Endothelial cell of umbilical vein (primary cell): ENCODE measurements around the gene NGEF. TPM values are rescaled to one million over a fixed set of nuclear protein-coding genes. Genes with fewer than 3 reads are reported as not detected.

Experiments
- BruUV-seq: library from RNA; stranded (reverse); fragments of 400-500 nt; replicated peaks from 2 replicates; lab custom pipeline; 2021; lab: Mats Ljungman, UMichigan
- CTCF ChIA-PET: fragments of 300-600, 350-600 bp; sonication (Branson Sonifier 250); formaldehyde crosslinking; loops from one replicate; lab custom pipeline; 2021; ENCODE audit warnings: antibody characterized with exemption, inconsistent platforms; lab: Charles Lee
- POLR2A ChIA-PET: fragments of 300-600, 350-600 bp; sonication (Branson Sonifier 250); formaldehyde crosslinking; loops from one replicate; lab custom pipeline; 2021; ENCODE audit warnings: antibody characterized with exemption, inconsistent platforms; lab: Charles Lee
- DNase-seq: peaks from one replicate; pipeline ENCODE4 v3.0.0-alpha.2; 2011; ENCODE audit warnings: low read depth, low spot score
- FAIRE-seq: peaks from 2 replicates; lab custom pipeline; 2011; peaks lifted over from hg19 to GRCh38; lab: Jason Lieb, UNC
- H2AFZ ChIP-seq: 2 replicates; pipeline ENCODE4 v1.6.0; 2012; ENCODE audit warnings: low read depth, low read length, control low read depth, inconsistent platforms
- H3K27ac ChIP-seq: 2 replicates; pipeline ENCODE4 v1.5.1; 2011; ENCODE audit warnings: low read depth, mild to moderate bottlenecking, control low read depth, low read length, moderate library complexity; ENCODE audit not compliant: insufficient read depth
- H3K27me3 ChIP-seq, 2 experiments: 2 replicates each; pipeline versions ENCODE4 v1.6.0 to v1.6.1; 2011; ENCODE audit warnings: low read length in 2 of 2, mixed read lengths in 1 of 2; ENCODE audit not compliant: control insufficient read depth in 2 of 2, insufficient read depth in 2 of 2
- H3K36me3 ChIP-seq, 2 experiments: 2 replicates in 1 of 2; 3 replicates in 1 of 2; pipeline ENCODE4 v1.5.1; 2011; ENCODE audit warnings: low read length in 2 of 2, mild to moderate bottlenecking in 1 of 2, moderate library complexity in 1 of 2; ENCODE audit not compliant: control insufficient read depth in 2 of 2, insufficient read depth in 2 of 2; ENCODE audit errors: extremely low read depth in 1 of 2
- H3K4me1 ChIP-seq: 3 replicates; pipeline ENCODE4 v1.5.1; 2011; ENCODE audit warnings: mild to moderate bottlenecking, low read length; ENCODE audit not compliant: control insufficient read depth, insufficient read depth; ENCODE audit errors: extremely low read depth
- H3K4me2 ChIP-seq: 2 replicates; pipeline ENCODE4 v1.6.1; 2011; ENCODE audit warnings: low read length, control low read depth, mixed read lengths; ENCODE audit not compliant: insufficient read depth
- H3K4me3 ChIP-seq, 3 experiments: fragments of 200-600 bp in 1 of 3; sonication (generic), shearing (Covaris generic) in 1 of 3; replicated peaks in 1 of 3; 2 replicates each; pipeline ENCODE4 v1.5.1; 2011 to 2016; ENCODE audit warnings: control low read depth in 3 of 3, low read length in 3 of 3, mild to moderate bottlenecking in 2 of 3, inconsistent platforms in 1 of 3, low read depth in 1 of 3, moderate library complexity in 1 of 3; ENCODE audit not compliant: insufficient read depth in 1 of 3
- H3K79me2 ChIP-seq: 2 replicates; pipeline ENCODE4 v1.6.0; 2012; ENCODE audit warnings: low read length, inconsistent platforms; ENCODE audit not compliant: control insufficient read depth, insufficient read depth
- H3K9ac ChIP-seq: replicated peaks from 2 replicates; pipeline ENCODE3; 2011; ENCODE audit warnings: low read length, control low read depth; ENCODE audit not compliant: insufficient read depth; ENCODE audit errors: extremely low read depth
- H3K9me1 ChIP-seq: replicated peaks from 3 replicates; pipeline ENCODE4 v1.6.0; 2011; ENCODE audit warnings: mild to moderate bottlenecking, low read length; ENCODE audit not compliant: control insufficient read depth, insufficient read depth; ENCODE audit errors: extremely low read depth
- H3K9me3 ChIP-seq: replicated peaks from 2 replicates; pipeline ENCODE4 v1.5.1; 2012; ENCODE audit warnings: low read length, inconsistent platforms; ENCODE audit not compliant: control insufficient read depth, insufficient read depth
- H4K20me1 ChIP-seq: replicated peaks from 2 replicates; pipeline ENCODE3; 2011; ENCODE audit warnings: mild to moderate bottlenecking, low read length; ENCODE audit not compliant: control insufficient read depth, insufficient read depth; ENCODE audit errors: extremely low read depth
- EZH2 ChIP-seq: IDR thresholded peaks from 2 replicates; pipeline ENCODE4 v1.6.1; 2012; ENCODE audit warnings: borderline replicate concordance, low read depth, mild to moderate bottlenecking, moderate library complexity, low read length, inconsistent platforms; ENCODE audit not compliant: severe bottlenecking
- FOS ChIP-seq: IDR thresholded peaks from 2 replicates; pipeline ENCODE4 v1.6.1; 2011; ENCODE audit warnings: mild to moderate bottlenecking, low read length, moderate library complexity, borderline replicate concordance; ENCODE audit not compliant: insufficient read depth
- GATA2 ChIP-seq: IDR thresholded peaks from 2 replicates; pipeline ENCODE4 v1.7.0; 2011; ENCODE audit warnings: low read depth, mild to moderate bottlenecking, moderate library complexity, mixed read lengths, low read length; ENCODE audit not compliant: insufficient read length, insufficient read depth
- JUN ChIP-seq: IDR thresholded peaks from 2 replicates; pipeline ENCODE4 v1.6.1; 2011; ENCODE audit warnings: borderline replicate concordance, low read depth; ENCODE audit not compliant: insufficient read length, insufficient read depth
- MYC ChIP-seq: IDR thresholded peaks from one replicate; pipeline ENCODE4 v1.6.1; 2011; ENCODE audit warnings: mild to moderate bottlenecking, low read depth, low read length
- POLR2A ChIP-seq: IDR thresholded peaks from 2 replicates; pipeline ENCODE4 v1.6.1; 2012; ENCODE audit warnings: low read depth, mild to moderate bottlenecking, control low read depth, low read length
- POLR2AphosphoS5 ChIP-seq: IDR thresholded peaks from 2 replicates; pipeline ENCODE4 v1.6.1; 2012; ENCODE audit warnings: low read depth, mild to moderate bottlenecking, control low read depth, low read length, moderate library complexity; ENCODE audit not compliant: insufficient read depth
- dilution Hi-C: fragments of 300-500 bp; cut with MboI; formaldehyde crosslinking; loops from one replicate; pipeline ENCODE4 v1.15.0; 2019; ENCODE audit warnings: low sequenced_read_pairs; ENCODE audit not compliant: extremely low pct_ligation_motif_present
- intact Hi-C: fragments of 100-400 bp; cut with micrococcal nuclease; formaldehyde crosslinking; loops from one replicate; pipeline ENCODE4 v1.10.0; 2022
- polyA plus RNA-seq, 4 experiments: library from polyadenylated mRNA; depleted of rRNA in 3 of 4; stranded (reverse) in 3 of 4; unstranded in 1 of 4; fragments of >200 nt; gene quantifications; 2 replicates each; pipeline versions ENCODE4 v1.2.1 to v1.2.3, GENCODE V29; 2011 to 2012; ENCODE audit warnings: missing spikeins in 1 of 4
- total RNA-seq: library from RNA; stranded (reverse); gene quantifications from 2 replicates; pipeline ENCODE4 v1.2.3, GENCODE V29; 2021
- TF ChIP-seq, protein P1 (sequence below): IDR thresholded peaks from 2 replicates; pipeline ENCODE4 v1.6.1; 2011; ENCODE audit not compliant: insufficient read depth, insufficient read length
- TF ChIP-seq, protein P2 (sequence below), 2 donors: IDR thresholded peaks; 1 replicate in 1 of 2; 2 replicates in 1 of 2; pipeline ENCODE4 v1.5.1; 2011; ENCODE audit warnings: low read length in 2 of 2, mild to moderate bottlenecking in 2 of 2, moderate library complexity in 2 of 2, control low read depth in 1 of 2, inconsistent platforms in 1 of 2, low read depth in 1 of 2; ENCODE audit not compliant: insufficient read depth in 1 of 2; ENCODE audit errors: extremely low read depth in 1 of 2

NGEF gene
- total and polyA plus RNA-seq, 2 donors (not counting 3 experiments of a cell fraction or from before 2014, with no cell fraction given), result 0.22 to 0.41 TPM

GRCh38 chr2:232979871-232980461 lies 33.1 kb downstream of the NGEF start:
- Histone ChIP-seq H3K4me2 (no peak overlapping the region), H3K27me3 (peaks cover 0 to 2% of the 10 kb centered on the region in 2 experiments), H4K20me1 (no peaks in the 10 kb centered on the region), H3K9ac (no peak overlapping the region), H3K4me3 (no peak overlapping the region), H3K9me1 (no peaks in the 10 kb centered on the region), H3K9me3 (no peaks in the 10 kb centered on the region), H3K79me2 (no peaks in the 10 kb centered on the region), H3K27ac (no peak overlapping the region), H3K4me1 (no peaks in the 10 kb centered on the region), H2AFZ (no peak overlapping the region), H3K36me3 (no peaks in the 10 kb centered on the region)
- ChIA-PET CTCF (interaction anchor here (0.6 to 2.5 kb wide), 7 partner anchors 10 to 746 kb away, joined by 3 to 12 read pairs (median 3); no protein-coding TSS in a partner anchor), POLR2A (no interaction called here)
- TF ChIP-seq, protein P1, sequence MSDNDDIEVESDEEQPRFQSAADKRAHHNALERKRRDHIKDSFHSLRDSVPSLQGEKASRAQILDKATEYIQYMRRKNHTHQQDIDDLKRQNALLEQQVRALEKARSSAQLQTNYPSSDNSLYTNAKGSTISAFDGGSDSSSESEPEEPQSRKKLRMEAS, result no peak
- no peak for TF ChIP-seq MYC
- TF ChIP-seq EZH2, result no peak
- TF ChIP-seq, protein P2, sequence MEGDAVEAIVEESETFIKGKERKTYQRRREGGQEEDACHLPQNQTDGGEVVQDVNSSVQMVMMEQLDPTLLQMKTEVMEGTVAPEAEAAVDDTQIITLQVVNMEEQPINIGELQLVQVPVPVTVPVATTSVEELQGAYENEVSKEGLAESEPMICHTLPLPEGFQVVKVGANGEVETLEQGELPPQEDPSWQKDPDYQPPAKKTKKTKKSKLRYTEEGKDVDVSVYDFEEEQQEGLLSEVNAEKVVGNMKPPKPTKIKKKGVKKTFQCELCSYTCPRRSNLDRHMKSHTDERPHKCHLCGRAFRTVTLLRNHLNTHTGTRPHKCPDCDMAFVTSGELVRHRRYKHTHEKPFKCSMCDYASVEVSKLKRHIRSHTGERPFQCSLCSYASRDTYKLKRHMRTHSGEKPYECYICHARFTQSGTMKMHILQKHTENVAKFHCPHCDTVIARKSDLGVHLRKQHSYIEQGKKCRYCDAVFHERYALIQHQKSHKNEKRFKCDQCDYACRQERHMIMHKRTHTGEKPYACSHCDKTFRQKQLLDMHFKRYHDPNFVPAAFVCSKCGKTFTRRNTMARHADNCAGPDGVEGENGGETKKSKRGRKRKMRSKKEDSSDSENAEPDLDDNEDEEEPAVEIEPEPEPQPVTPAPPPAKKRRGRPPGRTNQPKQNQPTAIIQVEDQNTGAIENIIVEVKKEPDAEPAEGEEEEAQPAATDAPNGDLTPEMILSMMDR (IDR thresholded peaks at IDR 0.05; ENCODE audit: extremely low read depth in 1 of 2, insufficient read depth in 1 of 2, low read depth in 1 of 2, low read length in 2 of 2), result no peak
- no peak for TF ChIP-seq GATA2
- no peak for TF ChIP-seq JUN
- no peak for TF ChIP-seq FOS
- TF ChIP-seq POLR2AphosphoS5, result no peak
- TF ChIP-seq POLR2A, result no peak
- intact Hi-C loops, result loop anchor here (10.0 kb wide), 1 partner anchor 275 kb away; the partner anchor contains the start of gene ATG16L1
- BruUV-seq, result no TSS peak
- DNase-seq, result no peak
- dilution Hi-C loops, result no loop called here
- FAIRE-seq, result no peak
